ENCODE data around the gene DEFB121.

The DEFB121 gene

GRCh38 chr20:31355981-31356380 lies 50.0 kb downstream of the DEFB121 start:
- DNase-seq: no peak

Data from RPMI8226 (cell line).